Transverse colon (tissue), 4 donors: Measurements from ENCODE around the gene HIGD2A. TPM values are rescaled to one million over a fixed set of nuclear protein-coding genes. Genes with fewer than 3 reads are reported as not detected.

Source experiments
- DNase-seq: peaks from one replicate; pipeline ENCODE4 v3.0.0-alpha.2; 2019
- H3K27ac ChIP-seq, 4 donors: fragments of 200-600 bp; sonication (generic); 2 replicates each; pipeline ENCODE4 v1.5.1; 2016 to 2018; ENCODE audit warnings: inconsistent platforms in 4 of 4
- H3K27me3 ChIP-seq: fragments of 200-600 bp; sonication (generic); 2 replicates; pipeline ENCODE4 v1.5.1; 2017; ENCODE audit warnings: inconsistent platforms
- H3K36me3 ChIP-seq, 4 donors: fragments of 200-600 bp; sonication (generic); 2 replicates each; pipeline ENCODE4 v1.5.1; 2017 to 2019; ENCODE audit warnings: inconsistent platforms in 4 of 4
- H3K4me1 ChIP-seq, 4 donors: fragments of 200-600 bp; sonication (generic); 2 replicates each; pipeline ENCODE4 v1.5.1; 2017 to 2020; ENCODE audit warnings: inconsistent platforms in 4 of 4
- H3K4me3 ChIP-seq, 4 donors: fragments of 200-600 bp; sonication (generic); 1 replicate in 1 of 4; 2 replicates in 3 of 4; pipeline versions ENCODE4 v1.5.1 to v1.6.1; 2017 to 2019; ENCODE audit warnings: inconsistent platforms in 4 of 4
- H3K9me3 ChIP-seq, 2 donors: fragments of 200-600 bp; sonication (generic); 2 replicates each; pipeline ENCODE4 v1.5.1; 2017 to 2019; ENCODE audit warnings: inconsistent platforms in 2 of 2
- CTCF ChIP-seq, 5 experiments: fragments of 200-600 bp in 3 of 5; fragments of 450-650 bp in 2 of 5; sonication (generic) in 3 of 5; IDR thresholded peaks; 1 replicate in 2 of 5; 2 replicates in 3 of 5; pipeline ENCODE4 v1.5.1; 2016 to 2017; ENCODE audit warnings: antibody characterized with exemption in 5 of 5, inconsistent platforms in 3 of 5, mild to moderate bottlenecking in 2 of 5, moderate library complexity in 1 of 5
- EP300 ChIP-seq: sonication (generic); formaldehyde crosslinking; IDR thresholded peaks from one replicate; pipeline ENCODE4 v1.6.1; 2017; ENCODE audit warnings: antibody characterized with exemption, low read depth
- POLR2A ChIP-seq: fragments of 450-650 bp; IDR thresholded peaks from one replicate; pipeline ENCODE4 v1.6.1; 2016; ENCODE audit warnings: antibody characterized with exemption, mild to moderate bottlenecking, moderate library complexity
- POLR2AphosphoS5 ChIP-seq, 3 donors: sonication (generic); formaldehyde crosslinking; IDR thresholded peaks; one replicate each; pipeline ENCODE4 v1.6.1; 2016; ENCODE audit warnings: antibody characterized with exemption in 3 of 3
- whole genome bisulfite sequencing, 2 donors: methylation state at CpG; one replicate each; pipeline ENCODE4 v1.1.5; 2018; ENCODE audit warnings: low coverage in 1 of 2; 5-methylcytosine and 5-hydroxymethylcytosine counted together
- in situ Hi-C, 4 donors: fragments of 200-750 bp; cut with MboI; loops; one replicate each; pipeline versions ENCODE4 v1.15.0 to v1.15.1; 2017; ENCODE audit warnings: low sequenced_read_pairs in 3 of 4, low pct_ligation_motif_present in 1 of 4, low pct_unique_long_range_greater_than_20kb in 1 of 4
- intact Hi-C: fragments of 100-400 bp; cut with DNase I; formaldehyde crosslinking; loops from one replicate; pipeline ENCODE4 v1.15.1; 2023; ENCODE audit warnings: low total_unique reads
- small RNA-seq, 4 donors: library from RNA; depleted of rRNA; stranded (forward); fragments of <200 nt; gene quantifications; one replicate each; pipeline ENCODE3, GENCODE V24; 2016
- total RNA-seq, 4 donors: library from RNA; depleted of rRNA; stranded (reverse); fragments of >200 nt; gene quantifications; one replicate each; pipeline ENCODE4 v1.1.0, GENCODE V29; 2016

Gene HIGD2A
- total RNA-seq, 4 donors from 2014 or later: 158 to 320 (median 207) TPM

- Histone ChIP-seq H3K36me3 (no peaks in the 10 kb centered on the region), H3K9me3 (no peaks in the 10 kb centered on the region), H3K4me3 (no peak overlapping the region), H3K4me1 (no peaks in the 10 kb centered on the region), H3K27me3 (no peaks in the 10 kb centered on the region), H3K27ac (no peak overlapping the region)
- TF ChIP-seq POLR2A: no peak
- TF ChIP-seq EP300: no peak
- no peak for TF ChIP-seq CTCF (IDR thresholded peaks at IDR 0.05)
- TF ChIP-seq POLR2AphosphoS5 (IDR thresholded peaks at IDR 0.05): no peak
- intact Hi-C loops: no loop called here
- in situ Hi-C loops: no loop called here
- WGBS, 2 donors: 14 to 43% methylated on average over 5 of the region's 5 CpGs
- DNase-seq: no peak
Observed at GRCh38 chr5:176436656-176437055, 48.1 kb downstream of the HIGD2A start.

- TF ChIP-seq POLR2AphosphoS5 (IDR thresholded peaks at IDR 0.05): no peak
- no peaks in the 10 kb centered on the region for H3K36me3 ChIP-seq
Observed at GRCh38 chr5:176438959-176439757, 50.6 kb downstream of the HIGD2A start.

More at GRCh38 chr5:176438959-176439757, 50.6 kb downstream of the HIGD2A start:
- intact Hi-C loops (no loop called here), in situ Hi-C loops (no loop called here)
- H3K27ac ChIP-seq: no peak overlapping the region
- H3K4me3 ChIP-seq: no peak overlapping the region
- H3K27me3 ChIP-seq: peaks cover 3% of the 10 kb centered on the region
- DNase-seq: no peak
- H3K4me1 ChIP-seq: no peaks in the 10 kb centered on the region
- H3K9me3 ChIP-seq: no peaks in the 10 kb centered on the region
- 72 to 87% methylated on average over 11 to 12 of the region's 12 CpGs for whole genome bisulfite sequencing, 2 donors

Small RNAs within 50 kb of the gene (small RNA-seq; reads per million reads assigned to genes)
- 0 reads per million in 4 donors for gene AC010297.1
- gene MIR1271: 0 to 2.5 (median 0.65) reads per million in 4 donors

Other genes starting within 250 kb of the HIGD2A start
- gene SIMC1, start 150.3 kb upstream of the HIGD2A start, total RNA-seq: 10 to 100 TPM; 15.0 to 21.2 (median 17.7) TPM
- gene KIAA1191, start 27.0 kb upstream of the HIGD2A start, total RNA-seq: 100 to 1,000 TPM in 3 of 4 donors, 10 to 100 TPM in 1; 80.8 to 157 (median 111) TPM
- gene ARL10, start 23.3 kb upstream of the HIGD2A start, total RNA-seq: 1 to 10 TPM; 1.1 to 4.9 (median 2.6) TPM
- 10 to 100 TPM in 1 of 4 donors, 1 to 10 TPM in 3; 1.8 to 12.7 (median 8.5) TPM for gene NOP16, start 153 bp upstream of the HIGD2A start, total RNA-seq
- gene CLTB, start 27.8 kb downstream of the HIGD2A start, total RNA-seq: 100 to 1,000 TPM; 167 to 272 (median 265) TPM
- gene FAF2, start 59.6 kb downstream of the HIGD2A start, total RNA-seq: 10 to 100 TPM in 3 of 4 donors, 1 to 10 TPM in 1; 3.8 to 32.4 (median 26.5) TPM
- 10 to 100 TPM; 43.8 to 65.6 (median 54.8) TPM for gene RNF44, start 148.7 kb downstream of the HIGD2A start, total RNA-seq
- gene CDHR2, start 160.6 kb downstream of the HIGD2A start, total RNA-seq: 100 to 1,000 TPM in 2 of 4 donors, 10 to 100 TPM in 2; 15.5 to 257 (median 104) TPM
- 1 to 10 TPM; 1.6 to 9.7 (median 3.6) TPM for gene GPRIN1, start 221.4 kb downstream of the HIGD2A start, total RNA-seq
- not detected for gene SNCB, start 241.8 kb downstream of the HIGD2A start, total RNA-seq
- not detected for gene EIF4E1B, start 241.9 kb downstream of the HIGD2A start, total RNA-seq